Testis (tissue), 3 donors: ENCODE data around the gene TUBA4B. TPM values are rescaled to one million over a fixed set of nuclear protein-coding genes. Genes with fewer than 3 reads are reported as not detected.

Experiments used
- DNase-seq: peaks from one replicate; pipeline ENCODE4 v3.0.0-alpha.2; 2019
- H3K27ac ChIP-seq, 2 donors: fragments of 200-600 bp; sonication (generic); one replicate each; pipeline ENCODE4 v1.5.1; 2019
- H3K27me3 ChIP-seq: fragments of 200-600 bp; sonication (generic); one replicate; pipeline ENCODE4 v1.5.1; 2019
- H3K36me3 ChIP-seq: fragments of 200-600 bp; sonication (generic); one replicate; pipeline ENCODE4 v1.5.1; 2017; ENCODE audit warnings: low read depth; ENCODE audit errors: missing control alignments
- H3K4me1 ChIP-seq: fragments of 200-600 bp; sonication (generic); one replicate; pipeline ENCODE4 v1.5.1; 2019
- H3K4me3 ChIP-seq, 2 donors: fragments of 200-600 bp; sonication (generic); one replicate each; pipeline ENCODE4 v1.5.1; 2017 to 2019
- H3K9me3 ChIP-seq: fragments of 200-600 bp; sonication (generic); one replicate; pipeline ENCODE4 v1.5.1; 2017
- POLR2A ChIP-seq: fragments of 450-650 bp; IDR thresholded peaks from one replicate; pipeline ENCODE4 v1.6.1; 2017; ENCODE audit warnings: antibody characterized with exemption, mild to moderate bottlenecking, moderate library complexity
- WGBS, 2 donors: methylation state at CpG; one replicate each; pipeline ENCODE4 v1.1.5; 2018; 5-methylcytosine and 5-hydroxymethylcytosine counted together
- intact Hi-C: fragments of 100-400 bp; cut with DNase I; formaldehyde crosslinking; loops from one replicate; pipeline ENCODE4 v1.15.1; 2023; ENCODE audit warnings: low total_unique reads
- polyA plus RNA-seq: library from polyadenylated mRNA; stranded (reverse); fragments of 350-450 nt; fragmentation: Illumina TruSeq; extraction: RNeasy Lipid Tissue Mini Kit (QIAGEN cat#74804); gene quantifications from one replicate; pipeline ENCODE4 v1.2.3, GENCODE V29; 2014; ENCODE audit warnings: low read depth, low replicate concordance; ENCODE audit not compliant: insufficient read depth
- total RNA-seq, 2 donors: library from RNA; depleted of rRNA; stranded (reverse); fragments of >200 nt; gene quantifications; one replicate each; pipeline ENCODE4 v1.2.3, GENCODE V29; 2016
- TF ChIP-seq, protein P1 (sequence below), 3 experiments: fragments of 450-650 bp in 2 of 3; fragments of 200-600 bp in 1 of 3; sonication (generic) in 1 of 3; IDR thresholded peaks; one replicate each; pipeline ENCODE4 v1.5.1; 2016 to 2019; ENCODE audit warnings: antibody characterized with exemption in 3 of 3, mild to moderate bottlenecking in 2 of 3, moderate library complexity in 1 of 3

The TUBA4B gene
- total and polyA plus RNA-seq, 3 donors from 2014 or later = 0.25 to 1.6 TPM; not detected in 1

DNA sequence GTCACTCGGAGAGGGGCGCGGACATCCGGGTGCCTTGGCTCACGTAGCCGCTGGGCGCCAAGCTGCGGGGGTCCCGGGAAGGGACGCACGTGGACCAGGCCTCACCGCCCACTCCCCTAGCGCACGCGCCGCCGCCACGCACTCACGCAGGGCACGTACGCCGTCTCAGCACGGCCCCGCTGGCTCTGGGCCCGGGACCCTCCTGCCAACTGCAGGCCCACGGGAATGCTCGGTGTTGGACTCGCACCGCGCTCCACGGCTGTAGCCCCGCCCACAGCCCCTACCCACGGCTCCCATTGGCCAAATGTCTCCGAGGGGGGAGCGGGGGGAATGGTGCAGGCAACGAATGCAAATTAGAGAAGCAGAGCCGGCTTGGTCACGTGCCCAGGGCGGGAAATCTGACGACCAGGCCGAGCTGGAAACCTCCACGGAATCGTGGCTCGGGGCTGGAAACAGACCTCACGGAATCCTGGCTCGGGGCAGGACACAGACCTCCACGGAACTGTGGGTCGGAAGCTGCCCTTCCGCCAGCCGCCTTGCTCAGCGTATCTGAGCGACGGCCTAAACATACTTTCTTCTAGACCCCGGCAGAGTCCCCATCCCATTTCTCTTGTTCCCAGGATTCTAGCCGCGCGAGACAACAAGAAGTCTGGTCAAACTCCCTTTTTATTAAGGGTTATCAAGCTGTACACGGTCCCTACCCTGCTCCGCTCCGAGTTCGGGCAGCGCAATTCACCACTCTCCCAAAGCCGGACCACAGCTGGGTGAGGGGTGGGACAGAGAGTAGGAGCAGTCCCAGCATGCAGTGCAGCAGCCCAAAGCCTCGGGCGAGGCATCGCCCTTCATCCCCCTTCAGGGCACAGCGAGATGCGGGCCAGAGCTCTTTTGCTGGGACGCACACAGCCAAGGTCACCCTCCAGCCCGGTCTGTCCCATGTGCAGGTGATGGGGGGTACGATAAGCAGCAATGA lies 34.0 kb upstream of the TUBA4B start, which contains the start of gene ABCB6:
Gene ABCB6, minus strand, starts transcription at position 227 of the 970 bp plus-strand sequence. CDS start 285 bp downstream, outside the sequence.
- peak; percentile 98 for DNase-seq
- Histone ChIP-seq H3K27me3 (no peaks in the 10 kb centered on the region), H3K27ac (peak within 1 kb of the TSS; percentile 75 to 93), H3K9me3 (no peaks in the 10 kb centered on the region), H3K4me3 (peak within 1 kb of the TSS; percentile 59 to 71), H3K36me3 (no peaks in the 10 kb centered on the region), H3K4me1 (peaks cover 27% of the 10 kb centered on the region)
- TF ChIP-seq, protein P1, sequence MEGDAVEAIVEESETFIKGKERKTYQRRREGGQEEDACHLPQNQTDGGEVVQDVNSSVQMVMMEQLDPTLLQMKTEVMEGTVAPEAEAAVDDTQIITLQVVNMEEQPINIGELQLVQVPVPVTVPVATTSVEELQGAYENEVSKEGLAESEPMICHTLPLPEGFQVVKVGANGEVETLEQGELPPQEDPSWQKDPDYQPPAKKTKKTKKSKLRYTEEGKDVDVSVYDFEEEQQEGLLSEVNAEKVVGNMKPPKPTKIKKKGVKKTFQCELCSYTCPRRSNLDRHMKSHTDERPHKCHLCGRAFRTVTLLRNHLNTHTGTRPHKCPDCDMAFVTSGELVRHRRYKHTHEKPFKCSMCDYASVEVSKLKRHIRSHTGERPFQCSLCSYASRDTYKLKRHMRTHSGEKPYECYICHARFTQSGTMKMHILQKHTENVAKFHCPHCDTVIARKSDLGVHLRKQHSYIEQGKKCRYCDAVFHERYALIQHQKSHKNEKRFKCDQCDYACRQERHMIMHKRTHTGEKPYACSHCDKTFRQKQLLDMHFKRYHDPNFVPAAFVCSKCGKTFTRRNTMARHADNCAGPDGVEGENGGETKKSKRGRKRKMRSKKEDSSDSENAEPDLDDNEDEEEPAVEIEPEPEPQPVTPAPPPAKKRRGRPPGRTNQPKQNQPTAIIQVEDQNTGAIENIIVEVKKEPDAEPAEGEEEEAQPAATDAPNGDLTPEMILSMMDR (IDR thresholded peaks at IDR 0.05) = peak in 1 of 3 experiments; percentile 7
- TF ChIP-seq POLR2A = peak; percentile 23
- intact Hi-C loops = no loop called here
- 7 to 8% methylated on average over 32 to 71 of the region's 71 CpGs for WGBS, 2 donors

- H3K27me3 ChIP-seq = no peaks in the 10 kb centered on the region
- no peak overlapping the region for H3K27ac ChIP-seq
- intact Hi-C loops = no loop called here
- DNase-seq = no peak
- H3K9me3 ChIP-seq = no peaks in the 10 kb centered on the region
- peaks cover 27% of the 10 kb centered on the region for H3K4me1 ChIP-seq
- WGBS, 2 donors = 71 to 83% methylated on average over 17 to 18 of the region's 18 CpGs
- H3K4me3 ChIP-seq = no peak overlapping the region
- TF ChIP-seq, protein P1 (IDR thresholded peaks at IDR 0.05) = no peak
- no peak for TF ChIP-seq POLR2A
- no peaks in the 10 kb centered on the region for H3K36me3 ChIP-seq
These were observed 33.1 kb upstream of the TUBA4B start for GRCh38 chr2:219219784-219220532.

DNA sequence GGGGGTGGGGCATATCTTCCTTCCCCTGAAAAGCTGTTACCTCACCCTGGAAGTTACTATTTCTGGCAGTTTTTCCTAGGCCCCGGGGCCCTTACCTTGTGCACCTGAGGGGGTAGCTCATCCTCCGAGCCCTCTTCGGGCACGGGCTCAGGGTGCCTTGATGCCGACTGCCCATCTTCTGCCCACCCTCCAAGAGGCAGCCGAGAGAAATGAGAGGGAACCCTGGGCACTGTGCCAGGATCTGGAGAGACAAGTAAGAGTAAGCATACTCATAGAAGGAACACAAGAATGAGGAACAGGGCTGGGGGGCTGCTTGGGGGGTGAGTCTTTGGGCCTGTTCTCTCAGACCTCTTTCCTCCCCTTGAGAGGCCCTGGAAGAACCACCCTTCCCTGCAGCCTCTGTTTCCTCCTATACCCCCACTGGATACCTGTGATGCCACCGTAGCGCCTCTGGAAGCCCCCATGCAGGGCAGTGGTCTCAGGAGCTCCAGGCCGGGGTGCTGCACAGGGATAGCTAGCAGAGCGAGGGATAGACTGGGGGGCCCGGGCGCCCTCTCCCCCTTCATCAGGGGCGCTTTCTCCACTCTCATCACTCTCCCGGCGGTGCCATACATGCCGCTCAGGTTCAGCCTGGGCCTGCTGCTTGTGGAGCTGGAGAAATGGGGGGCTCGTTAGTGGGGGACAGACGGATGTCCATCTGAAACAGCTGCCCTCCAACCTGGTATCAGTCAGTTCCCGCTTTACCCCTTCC lies 32.2 kb upstream of the TUBA4B start:
- TF ChIP-seq, protein P1 (IDR thresholded peaks at IDR 0.05) = no peak
- no peak for TF ChIP-seq POLR2A

GRCh38 chr2:219221957-219222518 lies 31.0 kb upstream of the TUBA4B start:
- intact Hi-C loops = no loop called here
- 87 to 93% methylated on average over 10 to 16 of the region's 16 CpGs for WGBS, 2 donors
- Histone ChIP-seq H3K27me3 (no peaks in the 10 kb centered on the region), H3K4me1 (peaks cover 26% of the 10 kb centered on the region), H3K36me3 (no peaks in the 10 kb centered on the region), H3K27ac (no peak overlapping the region), H3K4me3 (no peak overlapping the region), H3K9me3 (no peaks in the 10 kb centered on the region)
- TF ChIP-seq POLR2A = no peak
- TF ChIP-seq, protein P1 (IDR thresholded peaks at IDR 0.05) = no peak
- DNase-seq = no peak

More for the DNA sequence above, 32.2 kb upstream of the TUBA4B start:
- DNase-seq = no peak
- no peak overlapping the region for H3K27ac ChIP-seq
- H3K36me3 ChIP-seq = no peaks in the 10 kb centered on the region
- 91 to 92% methylated on average over 12 to 19 of the region's 19 CpGs for WGBS, 2 donors
- H3K4me3 ChIP-seq = no peak overlapping the region
- H3K9me3 ChIP-seq = no peaks in the 10 kb centered on the region
- intact Hi-C loops = no loop called here
- H3K27me3 ChIP-seq = no peaks in the 10 kb centered on the region
- peaks cover 27% of the 10 kb centered on the region for H3K4me1 ChIP-seq
